Activated naive CD4-positive, alpha-beta T cell treated with anti-CD3 and anti-CD28 coated beads, Interleukin-2, amount 10 ng/mL, durations not matched to agents 7 days and 5 days (primary cell): ENCODE measurements around the gene PDCL3.

ENCODE experiments used
- CTCF ChIA-PET: fragments of 350-600 bp; sonication (Branson Sonifier 250); formaldehyde crosslinking; loops from one replicate; lab custom pipeline; 2021; ENCODE audit warnings: antibody characterized with exemption; lab: Charles Lee
- DNase-seq: peaks from one replicate; pipeline ENCODE4 v3.0.0-alpha.2; 2020
- H3K27ac Mint-ChIP-seq: one replicate; pipeline ENCODE4 v1.8.0; 2021; ENCODE audit warnings: mild to moderate bottlenecking, moderate library complexity, mixed read lengths
- H3K27me3 Mint-ChIP-seq: one replicate; pipeline ENCODE4 v1.8.0; 2021; ENCODE audit warnings: mild to moderate bottlenecking, mixed read lengths
- H3K36me3 Mint-ChIP-seq: one replicate; pipeline ENCODE4 v1.8.0; 2021; ENCODE audit warnings: mixed read lengths
- H3K4me1 Mint-ChIP-seq: one replicate; pipeline ENCODE4 v1.8.0; 2021; ENCODE audit warnings: mixed read lengths
- H3K4me3 Mint-ChIP-seq: one replicate; pipeline ENCODE4 v1.8.0; 2021; ENCODE audit warnings: mild to moderate bottlenecking, moderate library complexity, mixed read lengths
- H3K9me3 Mint-ChIP-seq: one replicate; pipeline ENCODE4 v1.8.0; 2021; ENCODE audit warnings: mixed read lengths

The PDCL3 gene

GRCh38 chr2:100610381-100610831 lies 47.6 kb downstream of the PDCL3 start:
- Mint-ChIP-seq H3K4me1 (peaks cover 4% of the 10 kb centered on the region), H3K27ac (no peak overlapping the region)

GRCh38 chr2:100611079-100612029 lies 48.6 kb downstream of the PDCL3 start:
- peaks cover 4% of the 10 kb centered on the region for H3K4me1 Mint-ChIP-seq
- peaks cover 39% of the 10 kb centered on the region for H3K27me3 Mint-ChIP-seq
- no peaks in the 10 kb centered on the region for H3K36me3 Mint-ChIP-seq
- H3K27ac Mint-ChIP-seq: no peak overlapping the region
- DNase-seq: no peak
- H3K9me3 Mint-ChIP-seq: no peaks in the 10 kb centered on the region
- H3K4me3 Mint-ChIP-seq: no peak overlapping the region
- CTCF ChIA-PET: interaction anchor here (0.6 to 7.0 kb wide), 19 partner anchors 10 to 377 kb away, joined by 3 to 84 read pairs (median 7); no protein-coding TSS in a partner anchor

More at GRCh38 chr2:100610381-100610831, 47.6 kb downstream of the PDCL3 start:
- no peaks in the 10 kb centered on the region for H3K36me3 Mint-ChIP-seq
- peaks cover 36% of the 10 kb centered on the region for H3K27me3 Mint-ChIP-seq
- CTCF ChIA-PET: interaction anchor here (0.6 to 7.0 kb wide), 25 partner anchors 10 to 595 kb away, joined by 3 to 84 read pairs (median 4); partner anchors contain the start of gene RPL31
- no peaks in the 10 kb centered on the region for H3K9me3 Mint-ChIP-seq
- peak; percentile 89 for DNase-seq
- no peak overlapping the region for H3K4me3 Mint-ChIP-seq

GRCh38 chr2:100612388-100613000 lies 49.7 kb downstream of the PDCL3 start:
- no peak overlapping the region for H3K27ac Mint-ChIP-seq
- H3K4me1 Mint-ChIP-seq: peaks cover 4% of the 10 kb centered on the region
- no peak for DNase-seq
- CTCF ChIA-PET: interaction anchor here (4.7 to 7.0 kb wide), 2 partner anchors 17 to 375 kb away, joined by 46 to 84 read pairs; no protein-coding TSS in a partner anchor
- peaks cover 44% of the 10 kb centered on the region for H3K27me3 Mint-ChIP-seq
- no peaks in the 10 kb centered on the region for H3K9me3 Mint-ChIP-seq
- H3K4me3 Mint-ChIP-seq: no peak overlapping the region
- H3K36me3 Mint-ChIP-seq: no peaks in the 10 kb centered on the region

- no peak overlapping the region for H3K27ac Mint-ChIP-seq
- no peak overlapping the region for H3K4me3 Mint-ChIP-seq
- no peak for DNase-seq
- peaks cover 42% of the 10 kb centered on the region for H3K27me3 Mint-ChIP-seq
- peaks cover 6% of the 10 kb centered on the region for H3K4me1 Mint-ChIP-seq
- CTCF ChIA-PET: interaction anchor here (4.7 kb wide), 1 partner anchor 16 kb away, joined by 46 read pairs; no protein-coding TSS in a partner anchor
- H3K9me3 Mint-ChIP-seq: no peaks in the 10 kb centered on the region
- H3K36me3 Mint-ChIP-seq: no peaks in the 10 kb centered on the region
Measured at GRCh38 chr2:100613719-100614118, 50.9 kb downstream of the PDCL3 start.

GRCh38 chr2:100614455-100615000 lies 51.7 kb downstream of the PDCL3 start:
- Mint-ChIP-seq H3K27me3 (peaks cover 41% of the 10 kb centered on the region), H3K4me3 (no peak overlapping the region), H3K27ac (no peak overlapping the region), H3K9me3 (no peaks in the 10 kb centered on the region), H3K4me1 (peaks cover 6% of the 10 kb centered on the region), H3K36me3 (no peaks in the 10 kb centered on the region)
- no peak for DNase-seq
- CTCF ChIA-PET: no interaction called here

GRCh38 chr2:100615471-100615870 lies 52.7 kb downstream of the PDCL3 start:
- Mint-ChIP-seq H3K4me1 (peaks cover 4% of the 10 kb centered on the region), H3K27me3 (peaks cover 42% of the 10 kb centered on the region), H3K9me3 (no peaks in the 10 kb centered on the region), H3K27ac (no peak overlapping the region), H3K36me3 (no peaks in the 10 kb centered on the region), H3K4me3 (no peak overlapping the region)
- no peak for DNase-seq
- CTCF ChIA-PET: interaction anchor here (0.8 kb wide), 1 partner anchor 9 kb away, joined by 3 read pairs; no protein-coding TSS in a partner anchor

GRCh38 chr2:100615886-100616285 lies 53.1 kb downstream of the PDCL3 start:
- Mint-ChIP-seq H3K4me3 (no peak overlapping the region), H3K9me3 (no peaks in the 10 kb centered on the region), H3K4me1 (peaks cover 2% of the 10 kb centered on the region), H3K36me3 (no peaks in the 10 kb centered on the region), H3K27me3 (peaks cover 43% of the 10 kb centered on the region), H3K27ac (no peak overlapping the region)
- DNase-seq: no peak
- CTCF ChIA-PET: interaction anchor here (0.8 kb wide), 1 partner anchor 9 kb away, joined by 3 read pairs; no protein-coding TSS in a partner anchor

GRCh38 chr2:100616841-100617390 lies 54.1 kb downstream of the PDCL3 start:
- H3K27me3 Mint-ChIP-seq: peaks cover 47% of the 10 kb centered on the region
- no peak overlapping the region for H3K27ac Mint-ChIP-seq
- peaks cover 6% of the 10 kb centered on the region for H3K9me3 Mint-ChIP-seq
- no peaks in the 10 kb centered on the region for H3K36me3 Mint-ChIP-seq
- CTCF ChIA-PET: interaction anchor here (0.6 to 1.0 kb wide), 4 partner anchors 11 to 369 kb away, joined by 3 to 5 read pairs (median 3); no protein-coding TSS in a partner anchor
- no peak for DNase-seq
- peaks cover 2% of the 10 kb centered on the region for H3K4me1 Mint-ChIP-seq
- H3K4me3 Mint-ChIP-seq: no peak overlapping the region

GRCh38 chr2:100619951-100620350 lies 57.2 kb downstream of the PDCL3 start:
- H3K9me3 Mint-ChIP-seq: peaks cover 6% of the 10 kb centered on the region
- H3K4me3 Mint-ChIP-seq: no peak overlapping the region
- no peaks in the 10 kb centered on the region for H3K36me3 Mint-ChIP-seq
- peaks cover 36% of the 10 kb centered on the region for H3K27me3 Mint-ChIP-seq
- H3K4me1 Mint-ChIP-seq: peaks cover 2% of the 10 kb centered on the region
- DNase-seq: no peak
- no peak overlapping the region for H3K27ac Mint-ChIP-seq
- CTCF ChIA-PET: interaction anchor here (2.1 to 5.8 kb wide), 2 partner anchors 10 kb away, joined by 7 to 20 read pairs; no protein-coding TSS in a partner anchor

- Mint-ChIP-seq H3K36me3 (no peaks in the 10 kb centered on the region), H3K4me3 (no peak overlapping the region), H3K4me1 (peaks cover 2% of the 10 kb centered on the region), H3K27ac (no peak overlapping the region), H3K9me3 (peaks cover 6% of the 10 kb centered on the region), H3K27me3 (peaks cover 35% of the 10 kb centered on the region)
- DNase-seq: no peak
- CTCF ChIA-PET: interaction anchor here (2.1 to 5.8 kb wide), 2 partner anchors 10 kb away, joined by 7 to 20 read pairs; no protein-coding TSS in a partner anchor
Measured at GRCh38 chr2:100620481-100620880, 57.7 kb downstream of the PDCL3 start.

GRCh38 chr2:100621371-100621951 lies 58.7 kb downstream of the PDCL3 start:
- peaks cover 6% of the 10 kb centered on the region for H3K9me3 Mint-ChIP-seq
- peaks cover 2% of the 10 kb centered on the region for H3K4me1 Mint-ChIP-seq
- no peaks in the 10 kb centered on the region for H3K36me3 Mint-ChIP-seq
- CTCF ChIA-PET: interaction anchor here (2.1 to 5.8 kb wide), 2 partner anchors 9 to 11 kb away, joined by 7 to 20 read pairs; no protein-coding TSS in a partner anchor
- peaks cover 42% of the 10 kb centered on the region for H3K27me3 Mint-ChIP-seq
- H3K27ac Mint-ChIP-seq: no peak overlapping the region
- H3K4me3 Mint-ChIP-seq: no peak overlapping the region
- DNase-seq: no peak

- peaks cover 3% of the 10 kb centered on the region for H3K4me1 Mint-ChIP-seq
- H3K4me3 Mint-ChIP-seq: no peak overlapping the region
- peaks cover 6% of the 10 kb centered on the region for H3K9me3 Mint-ChIP-seq
- CTCF ChIA-PET: interaction anchor here (0.9 to 5.8 kb wide), 3 partner anchors 9 to 45 kb away, joined by 3 to 20 read pairs (median 3); no protein-coding TSS in a partner anchor
- H3K36me3 Mint-ChIP-seq: no peaks in the 10 kb centered on the region
- peaks cover 50% of the 10 kb centered on the region for H3K27me3 Mint-ChIP-seq
- no peak overlapping the region for H3K27ac Mint-ChIP-seq
- no peak for DNase-seq
Measured at GRCh38 chr2:100623033-100623715, 60.4 kb downstream of the PDCL3 start.
